GM19452 (cell line): ENCODE data around the gene MFF.
"Not testable (repeated sequence)": the region's sequence is repeated elsewhere in the genome, so short reads cannot be mapped to it uniquely, and the experiment has no call there.

ENCODE experiments used
- ATAC-seq: cut with Tn5 transposase; IDR thresholded peaks from one replicate; pipeline ENCODE4 v1.9.1; 2021; ENCODE audit not compliant: unreplicated experiment

MFF gene

GRCh38 chr2:227376656-227377396 is 51.8 kb downstream of the MFF start:
- ATAC-seq, result no peak

GRCh38 chr2:227377467-227378351 is 52.7 kb downstream of the MFF start:
- ATAC-seq, result no peak

DNA sequence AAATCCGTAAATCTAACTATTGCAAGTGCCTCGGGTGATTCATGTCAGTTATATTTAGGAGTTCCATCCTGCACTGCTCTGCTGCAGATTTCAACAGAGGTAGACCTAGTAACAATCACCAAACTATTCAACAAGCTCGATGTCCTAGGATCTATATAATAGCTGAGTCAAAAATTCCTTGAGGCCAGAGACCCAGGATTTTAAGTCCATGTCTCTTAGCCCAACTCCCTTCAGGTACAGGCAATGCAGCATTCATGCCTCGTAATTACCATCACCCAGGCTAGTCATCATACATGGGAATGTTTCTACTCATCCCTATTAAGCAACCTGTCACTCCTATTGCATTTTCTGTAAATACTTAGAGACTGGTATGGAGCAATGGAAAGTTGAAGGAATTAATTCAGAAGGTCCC is 53.3 kb downstream of the MFF start:
- ATAC-seq, result no peak

DNA sequence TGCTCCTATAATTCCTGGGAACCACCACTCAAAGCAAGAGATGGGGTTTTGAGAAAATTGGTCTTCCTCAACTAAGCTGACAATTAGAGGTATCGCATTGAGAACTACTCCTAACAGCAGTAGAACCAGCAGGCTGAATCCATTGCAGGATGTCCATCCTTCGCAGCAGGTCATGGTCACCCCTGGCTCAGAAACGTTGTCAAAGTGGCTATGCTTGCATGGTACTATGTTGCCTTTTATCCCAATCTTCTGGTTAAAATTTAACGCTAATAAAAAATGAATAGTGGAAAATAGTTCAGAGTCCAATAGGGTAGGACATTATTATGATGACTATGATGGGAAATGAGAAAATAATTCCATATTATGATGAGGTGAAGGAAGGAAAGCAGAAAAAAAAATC is 54.0 kb downstream of the MFF start, which contains the start of gene TM4SF20:
Gene TM4SF20, minus strand, starts transcription at position 212 of the 400 bp plus-strand sequence. Its CDS starts 38 bp downstream, at position 174.
- no peak for ATAC-seq

DNA sequence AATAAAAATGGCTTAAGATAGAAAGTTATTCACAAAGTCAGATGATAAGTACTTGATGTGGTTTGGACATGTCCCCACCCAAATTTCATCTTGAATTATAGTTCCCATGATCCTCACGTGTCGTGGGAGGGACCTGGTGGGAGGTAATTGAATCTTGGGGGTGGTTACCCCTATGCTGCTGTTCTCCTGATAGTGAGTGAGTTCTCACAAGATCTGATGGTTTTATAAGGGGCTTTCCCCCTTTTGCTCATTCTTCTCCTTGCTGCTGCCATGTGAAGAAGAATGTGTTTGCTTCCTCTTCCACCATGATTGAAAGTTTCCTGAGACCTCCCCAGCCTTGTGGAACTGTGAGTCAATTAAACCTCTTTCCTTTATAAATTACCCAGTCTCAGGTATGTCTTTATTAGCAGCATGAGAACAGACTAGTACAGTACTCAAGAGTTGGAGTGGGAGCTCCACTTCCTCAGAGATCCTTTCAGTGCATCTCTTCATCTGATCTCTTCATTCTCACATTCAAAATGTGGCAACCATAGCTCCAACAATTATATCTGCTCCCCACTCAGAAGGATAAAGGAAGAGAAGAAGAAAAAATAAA is 57.3 kb downstream of the MFF start:
- ATAC-seq, result not testable (repeated sequence)

DNA sequence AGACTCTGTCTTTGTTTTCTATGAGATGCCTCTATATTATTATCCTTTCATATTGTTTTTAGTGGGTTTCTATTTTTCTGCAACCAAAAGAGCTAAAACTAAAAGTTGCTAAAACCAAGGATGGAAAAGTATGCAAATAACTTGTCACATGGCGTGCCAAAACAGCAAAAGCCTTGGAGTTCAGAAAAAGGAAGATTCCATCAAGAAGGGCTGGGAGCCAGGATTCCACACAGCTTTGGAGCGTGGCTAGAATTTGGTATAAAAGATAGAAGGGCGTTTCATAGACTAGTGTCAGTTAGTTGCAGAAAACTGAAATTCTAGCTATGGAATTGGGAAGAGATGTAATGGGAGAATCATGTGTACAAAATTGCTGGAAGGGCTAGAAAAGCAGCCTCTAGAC is 58.6 kb downstream of the MFF start:
- ATAC-seq, result no peak

GRCh38 chr2:227386630-227387029 is 61.6 kb downstream of the MFF start:
- no peak for ATAC-seq

DNA sequence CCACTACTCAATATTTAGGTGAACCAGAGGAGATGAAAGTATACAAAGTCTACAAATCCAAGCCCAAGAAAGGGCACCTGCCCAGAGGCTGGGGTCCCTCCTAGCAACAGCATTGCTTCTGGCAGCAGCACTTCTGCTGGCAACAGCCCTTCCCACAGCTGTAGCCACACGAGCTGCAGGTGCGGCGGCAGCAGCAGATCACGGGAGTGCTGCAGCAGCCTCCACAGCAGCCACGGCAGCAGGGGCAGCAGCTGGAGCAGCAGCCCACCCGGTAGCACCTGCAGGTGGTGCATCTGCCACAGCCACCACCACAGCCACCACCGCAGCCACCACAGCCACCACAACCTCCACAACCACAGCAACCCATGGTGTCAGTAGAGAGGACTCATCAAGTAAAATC is 62.5 kb downstream of the MFF start, which contains the start of gene SCYGR1:
Gene SCYGR1, minus strand, starts transcription at position 367 of the 400 bp plus-strand sequence. Its CDS starts 0 bp downstream, at position 367.
- ATAC-seq, result not testable (repeated sequence)

GRCh38 chr2:227388537-227389011 is 63.5 kb downstream of the MFF start:
- no peak for ATAC-seq

GRCh38 chr2:227389231-227389630 is 64.2 kb downstream of the MFF start:
- ATAC-seq, result no peak

GRCh38 chr2:227389661-227390060 is 64.6 kb downstream of the MFF start:
- ATAC-seq, result no peak

GRCh38 chr2:227390468-227391256 is 65.6 kb downstream of the MFF start:
- ATAC-seq, result no peak

GRCh38 chr2:227394401-227394800 is 69.3 kb downstream of the MFF start:
- no peak for ATAC-seq

GRCh38 chr2:227395556-227395955 is 70.5 kb downstream of the MFF start:
- no peak for ATAC-seq

GRCh38 chr2:227397562-227397961 is 72.5 kb downstream of the MFF start:
- ATAC-seq, result no peak

GRCh38 chr2:227398684-227399670 is 73.9 kb downstream of the MFF start:
- ATAC-seq, result no peak

GRCh38 chr2:227401550-227401949 is 76.5 kb downstream of the MFF start:
- no peak for ATAC-seq

DNA sequence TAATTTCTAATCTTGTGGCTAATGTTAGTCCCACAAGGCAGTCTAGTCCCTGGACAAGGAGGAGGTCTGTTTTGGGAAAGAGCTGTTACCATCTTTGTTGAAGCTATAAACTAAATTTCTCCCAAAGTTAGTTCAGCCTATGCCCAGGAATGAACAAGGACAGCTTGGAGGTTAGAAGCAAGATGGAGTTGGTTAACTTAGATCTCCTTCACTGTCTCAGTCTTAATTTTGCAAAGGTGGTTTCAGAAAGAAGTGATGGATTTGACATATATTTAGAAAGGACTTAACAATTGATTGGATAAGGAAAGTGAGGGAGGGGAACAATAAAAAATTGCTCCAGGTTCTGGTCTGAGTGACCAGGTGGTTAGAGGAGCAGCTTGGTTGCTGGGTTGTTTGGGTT is 77.3 kb downstream of the MFF start:
- no peak for ATAC-seq

DNA sequence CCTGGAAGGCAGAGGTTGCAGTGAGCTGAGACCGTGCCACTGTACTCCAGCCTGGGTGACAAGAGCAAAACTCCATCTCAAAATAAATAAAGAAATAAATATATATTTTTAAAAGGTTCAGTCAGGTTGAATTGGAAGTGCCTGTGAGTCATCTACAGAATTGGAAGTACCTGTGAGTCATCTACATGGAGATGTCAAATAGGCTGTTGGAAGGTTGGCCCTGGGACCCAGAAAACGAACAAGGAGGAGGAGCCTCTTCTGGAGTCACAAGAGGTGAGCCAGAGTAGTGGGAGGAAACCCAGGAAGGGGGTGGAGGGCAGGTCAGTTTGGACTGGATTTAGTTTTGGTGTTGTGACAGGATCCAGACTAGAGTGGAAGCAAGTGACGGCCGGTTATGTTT is 77.9 kb downstream of the MFF start:
- ATAC-seq, result no peak
